ENCODE results near the gene HSPB8. TPM values are rescaled to one million over a fixed set of nuclear protein-coding genes. Genes with fewer than 3 reads are reported as not detected.
"Not testable (repeated sequence)": the region's sequence is repeated elsewhere in the genome, so short reads cannot be mapped to it uniquely, and the experiment has no call there.

Gene HSPB8
- total RNA-seq, 2 donors from 2014 or later: 67.0 to 96.9 TPM

- DNase-seq (ENCODE audit: low spot score): no peak
- Histone ChIP-seq H3K27ac (no peak overlapping the region), H3K4me3 (no peak overlapping the region), H3K27me3 (replicated peaks; ENCODE audit: insufficient read depth) (no peaks in the 10 kb centered on the region), H3K4me1 (replicated peaks) (no peaks in the 10 kb centered on the region), H3K36me3 (no peaks in the 10 kb centered on the region), H3K9me3 (no peaks in the 10 kb centered on the region)
- TF ChIP-seq POLR2A (IDR thresholded peaks at IDR 0.05) (no peak), CTCF (IDR thresholded peaks at IDR 0.05) (no peak), POLR2AphosphoS5 (IDR thresholded peaks at IDR 0.05) (no peak)
- intact Hi-C loops (cut with DNase I): no loop called here
- WGBS: 71% methylated on average over 13 of the region's 13 CpGs
Observed at GRCh38 chr12:119211884-119212283, 33.2 kb downstream of the HSPB8 start.

GRCh38 chr12:119216084-119216483, 37.4 kb downstream of the HSPB8 start:
- 94% methylated on average over 7 of the region's 7 CpGs for WGBS
- intact Hi-C loops (cut with DNase I): no loop called here
- Histone ChIP-seq H3K36me3 (no peaks in the 10 kb centered on the region), H3K4me1 (replicated peaks) (no peaks in the 10 kb centered on the region), H3K27ac (no peak overlapping the region), H3K9me3 (no peaks in the 10 kb centered on the region), H3K27me3 (replicated peaks; ENCODE audit: insufficient read depth) (peaks cover 3% of the 10 kb centered on the region), H3K4me3 (no peak overlapping the region)
- TF ChIP-seq POLR2A (IDR thresholded peaks at IDR 0.05) (no peak), CTCF (IDR thresholded peaks at IDR 0.05) (no peak), POLR2AphosphoS5 (IDR thresholded peaks at IDR 0.05) (no peak)
- DNase-seq (ENCODE audit: low spot score): no peak

- DNase-seq (ENCODE audit: low spot score); intact Hi-C loops (cut with DNase I); H3K9me3 ChIP-seq; H3K27ac ChIP-seq; H3K36me3 ChIP-seq; H3K4me1 ChIP-seq (replicated peaks); H3K27me3 ChIP-seq (replicated peaks; ENCODE audit: insufficient read depth); H3K4me3 ChIP-seq: not testable (repeated sequence)
- 77% methylated on average over 9 of the region's 9 CpGs for WGBS
Observed at GRCh38 chr12:119218875-119219274, 40.1 kb downstream of the HSPB8 start.

GRCh38 chr12:119222222-119222951, 43.7 kb downstream of the HSPB8 start:
- Histone ChIP-seq H3K9me3 (no peaks in the 10 kb centered on the region), H3K4me1 (replicated peaks) (no peaks in the 10 kb centered on the region), H3K27ac (no peak overlapping the region), H3K4me3 (no peak overlapping the region), H3K27me3 (replicated peaks; ENCODE audit: insufficient read depth) (peaks cover 3% of the 10 kb centered on the region), H3K36me3 (no peaks in the 10 kb centered on the region)
- TF ChIP-seq POLR2A (IDR thresholded peaks at IDR 0.05): no peak
- TF ChIP-seq CTCF (IDR thresholded peaks at IDR 0.05): no peak
- no peak for TF ChIP-seq POLR2AphosphoS5 (IDR thresholded peaks at IDR 0.05)
- intact Hi-C loops (cut with DNase I): no loop called here
- no peak for DNase-seq (ENCODE audit: low spot score)
- WGBS: 42% methylated on average over 5 of the region's 5 CpGs

- 40% methylated on average over 4 of the region's 4 CpGs for WGBS
- no peaks in the 10 kb centered on the region for H3K27me3 ChIP-seq (replicated peaks; ENCODE audit: insufficient read depth)
- DNase-seq (ENCODE audit: low spot score): no peak
- H3K36me3 ChIP-seq: no peaks in the 10 kb centered on the region
- no peak overlapping the region for H3K27ac ChIP-seq
- H3K9me3 ChIP-seq: no peaks in the 10 kb centered on the region
- H3K4me3 ChIP-seq: no peak overlapping the region
- TF ChIP-seq POLR2AphosphoS5 (IDR thresholded peaks at IDR 0.05): no peak
- TF ChIP-seq POLR2A (IDR thresholded peaks at IDR 0.05): no peak
- TF ChIP-seq CTCF (IDR thresholded peaks at IDR 0.05): no peak
- no peaks in the 10 kb centered on the region for H3K4me1 ChIP-seq (replicated peaks)
- intact Hi-C loops (cut with DNase I): no loop called here
Observed at GRCh38 chr12:119225454-119225853, 46.7 kb downstream of the HSPB8 start.
